ENCODE measurements around the gene TMEM254. TPM values are rescaled to one million over a fixed set of nuclear protein-coding genes. Genes with fewer than 3 reads are reported as not detected.
"Not testable (repeated sequence)": the region's sequence is repeated elsewhere in the genome, so short reads cannot be mapped to it uniquely, and the experiment has no call there.

Gene TMEM254
- total RNA-seq, 1 experiment from 2014 or later: 36.9 TPM

- no peak overlapping the region for H3K4me2 ChIP-seq (ENCODE audit: low read depth, low read length, poor library complexity, severe bottlenecking)
- H3K9ac ChIP-seq (ENCODE audit: low read length): no peak overlapping the region
- no peaks in the 10 kb centered on the region for H3K36me3 ChIP-seq (ENCODE audit: insufficient read depth, low read length)
- H4K20me1 ChIP-seq (ENCODE audit: insufficient read depth, low read depth, low read length): no peaks in the 10 kb centered on the region
- no peaks in the 10 kb centered on the region for H3K79me2 ChIP-seq (ENCODE audit: low read length)
- no peak overlapping the region for H3K4me3 ChIP-seq (ENCODE audit: low read length)
- no peaks in the 10 kb centered on the region for H3K27me3 ChIP-seq (ENCODE audit: low read length)
- no peaks in the 10 kb centered on the region for H3K4me1 ChIP-seq (ENCODE audit: low read length)
- no peaks in the 10 kb centered on the region for H3K9me2 ChIP-seq (replicated peaks; ENCODE audit: insufficient read depth, low read length)
- H3K9me3 ChIP-seq (ENCODE audit: low read length): peaks cover 5% of the 10 kb centered on the region
- no peak for DNase-seq
- H2AFZ ChIP-seq (ENCODE audit: low read length): no peak overlapping the region
- H3K27ac ChIP-seq (ENCODE audit: low read length): no peak overlapping the region
These were observed 11.7 kb upstream of the TMEM254 start for GRCh38 chr10:80066809-80067208.

- not testable (repeated sequence) for H3K4me3 ChIP-seq (ENCODE audit: low read length); H3K36me3 ChIP-seq (ENCODE audit: insufficient read depth, low read length); H3K9ac ChIP-seq (ENCODE audit: low read length); H4K20me1 ChIP-seq (ENCODE audit: insufficient read depth, low read depth, low read length); H3K9me2 ChIP-seq (replicated peaks; ENCODE audit: insufficient read depth, low read length); H3K27ac ChIP-seq (ENCODE audit: low read length); H3K4me1 ChIP-seq (ENCODE audit: low read length); H3K79me2 ChIP-seq (ENCODE audit: low read length); DNase-seq; H3K27me3 ChIP-seq (ENCODE audit: low read length); H3K4me2 ChIP-seq (ENCODE audit: low read depth, low read length, poor library complexity, severe bottlenecking); H3K9me3 ChIP-seq (ENCODE audit: low read length); H2AFZ ChIP-seq (ENCODE audit: low read length)
These were observed 10.6 kb upstream of the TMEM254 start for GRCh38 chr10:80067821-80068220.

- Histone ChIP-seq H3K79me2 (ENCODE audit: low read length) (no peaks in the 10 kb centered on the region), H4K20me1 (ENCODE audit: insufficient read depth, low read depth, low read length) (no peaks in the 10 kb centered on the region), H3K36me3 (ENCODE audit: insufficient read depth, low read length) (no peaks in the 10 kb centered on the region), H3K9me2 (replicated peaks; ENCODE audit: insufficient read depth, low read length) (no peaks in the 10 kb centered on the region), H3K4me3 (ENCODE audit: low read length) (no peak overlapping the region), H3K27ac (ENCODE audit: low read length) (no peak overlapping the region), H3K9ac (ENCODE audit: low read length) (no peak overlapping the region), H3K4me2 (ENCODE audit: low read depth, low read length, poor library complexity, severe bottlenecking) (no peak overlapping the region), H3K4me1 (ENCODE audit: low read length) (no peaks in the 10 kb centered on the region), H2AFZ (ENCODE audit: low read length) (no peak overlapping the region), H3K9me3 (ENCODE audit: low read length) (peaks cover 5% of the 10 kb centered on the region), H3K27me3 (ENCODE audit: low read length) (no peaks in the 10 kb centered on the region)
- no peak for DNase-seq
These were observed 10.2 kb upstream of the TMEM254 start for GRCh38 chr10:80068270-80068669.

GRCh38 chr10:80070057-80070456 lies 8.4 kb upstream of the TMEM254 start:
- Histone ChIP-seq H3K4me1 (ENCODE audit: low read length) (no peaks in the 10 kb centered on the region), H3K4me2 (ENCODE audit: low read depth, low read length, poor library complexity, severe bottlenecking) (no peak overlapping the region)

GRCh38 chr10:80072584-80072983 lies 5.9 kb upstream of the TMEM254 start:
- no peak overlapping the region for H3K9ac ChIP-seq (ENCODE audit: low read length)
- H3K4me1 ChIP-seq (ENCODE audit: low read length): no peaks in the 10 kb centered on the region
- no peaks in the 10 kb centered on the region for H3K27me3 ChIP-seq (ENCODE audit: low read length)
- no peak for DNase-seq
- H3K4me2 ChIP-seq (ENCODE audit: low read depth, low read length, poor library complexity, severe bottlenecking): no peak overlapping the region
- H3K4me3 ChIP-seq (ENCODE audit: low read length): no peak overlapping the region
- no peak overlapping the region for H2AFZ ChIP-seq (ENCODE audit: low read length)
- H3K9me2 ChIP-seq (replicated peaks; ENCODE audit: insufficient read depth, low read length): no peaks in the 10 kb centered on the region
- H3K79me2 ChIP-seq (ENCODE audit: low read length): no peaks in the 10 kb centered on the region
- no peaks in the 10 kb centered on the region for H3K36me3 ChIP-seq (ENCODE audit: insufficient read depth, low read length)
- H4K20me1 ChIP-seq (ENCODE audit: insufficient read depth, low read depth, low read length): no peaks in the 10 kb centered on the region
- peaks cover 5% of the 10 kb centered on the region for H3K9me3 ChIP-seq (ENCODE audit: low read length)
- no peak overlapping the region for H3K27ac ChIP-seq (ENCODE audit: low read length)

More at GRCh38 chr10:80070057-80070456, 8.4 kb upstream of the TMEM254 start:
- Histone ChIP-seq H3K27me3 (ENCODE audit: low read length) (no peaks in the 10 kb centered on the region), H3K4me3 (ENCODE audit: low read length) (no peak overlapping the region), H3K36me3 (ENCODE audit: insufficient read depth, low read length) (no peaks in the 10 kb centered on the region), H2AFZ (ENCODE audit: low read length) (no peak overlapping the region), H3K9me3 (ENCODE audit: low read length) (peaks cover 5% of the 10 kb centered on the region), H3K79me2 (ENCODE audit: low read length) (no peaks in the 10 kb centered on the region), H3K9me2 (replicated peaks; ENCODE audit: insufficient read depth, low read length) (no peaks in the 10 kb centered on the region), H4K20me1 (ENCODE audit: insufficient read depth, low read depth, low read length) (no peaks in the 10 kb centered on the region), H3K27ac (ENCODE audit: low read length) (no peak overlapping the region), H3K9ac (ENCODE audit: low read length) (no peak overlapping the region)
- DNase-seq: no peak

GRCh38 chr10:80075781-80076180 lies 2.7 kb upstream of the TMEM254 start:
- Histone ChIP-seq H3K36me3 (ENCODE audit: insufficient read depth, low read length) (no peaks in the 10 kb centered on the region), H3K4me1 (ENCODE audit: low read length) (peaks cover 15% of the 10 kb centered on the region), H2AFZ (ENCODE audit: low read length) (no peak overlapping the region), H3K27ac (ENCODE audit: low read length) (no peak overlapping the region), H3K79me2 (ENCODE audit: low read length) (peaks cover 13% of the 10 kb centered on the region), H3K27me3 (ENCODE audit: low read length) (no peaks in the 10 kb centered on the region), H4K20me1 (ENCODE audit: insufficient read depth, low read depth, low read length) (no peaks in the 10 kb centered on the region), H3K9ac (ENCODE audit: low read length) (no peak overlapping the region), H3K9me2 (replicated peaks; ENCODE audit: insufficient read depth, low read length) (no peaks in the 10 kb centered on the region), H3K4me2 (ENCODE audit: low read depth, low read length, poor library complexity, severe bottlenecking) (no peak overlapping the region), H3K4me3 (ENCODE audit: low read length) (no peak overlapping the region), H3K9me3 (ENCODE audit: low read length) (no peaks in the 10 kb centered on the region)
- DNase-seq: no peak

- H3K9me2 ChIP-seq (replicated peaks; ENCODE audit: insufficient read depth, low read length): no peaks in the 10 kb centered on the region
- peak overlapping the region; percentile 98 for H3K4me2 ChIP-seq (ENCODE audit: low read depth, low read length, poor library complexity, severe bottlenecking)
- peak overlapping the region; percentile 77; the same call in 1 of the 2 replicates for H3K27ac ChIP-seq (ENCODE audit: low read length)
- peak overlapping the region; percentile 95 for H2AFZ ChIP-seq (ENCODE audit: low read length)
- peaks cover 15% of the 10 kb centered on the region for H3K4me1 ChIP-seq (ENCODE audit: low read length)
- peak overlapping the region; percentile 98 for H3K4me3 ChIP-seq (ENCODE audit: low read length)
- H3K79me2 ChIP-seq (ENCODE audit: low read length): peaks cover 13% of the 10 kb centered on the region
- peak overlapping the region; percentile 96 for H3K9ac ChIP-seq (ENCODE audit: low read length)
- DNase-seq: no peak
- no peaks in the 10 kb centered on the region for H3K27me3 ChIP-seq (ENCODE audit: low read length)
- H3K36me3 ChIP-seq (ENCODE audit: insufficient read depth, low read length): no peaks in the 10 kb centered on the region
- H3K9me3 ChIP-seq (ENCODE audit: low read length): no peaks in the 10 kb centered on the region
- H4K20me1 ChIP-seq (ENCODE audit: insufficient read depth, low read depth, low read length): no peaks in the 10 kb centered on the region
These were observed 507 bp upstream of the TMEM254 start for GRCh38 chr10:80077869-80078447.

- no peaks in the 10 kb centered on the region for H3K9me2 ChIP-seq (replicated peaks; ENCODE audit: insufficient read depth, low read length)
- no peak for DNase-seq
- peak overlapping the region; percentile 98 for H3K4me3 ChIP-seq (ENCODE audit: low read length)
- peaks cover 13% of the 10 kb centered on the region for H3K79me2 ChIP-seq (ENCODE audit: low read length)
- H4K20me1 ChIP-seq (ENCODE audit: insufficient read depth, low read depth, low read length): no peaks in the 10 kb centered on the region
- H3K4me2 ChIP-seq (ENCODE audit: low read depth, low read length, poor library complexity, severe bottlenecking): peak overlapping the region; percentile 98
- H3K27ac ChIP-seq (ENCODE audit: low read length): no peak overlapping the region
- peaks cover 15% of the 10 kb centered on the region for H3K4me1 ChIP-seq (ENCODE audit: low read length)
- H3K9me3 ChIP-seq (ENCODE audit: low read length): no peaks in the 10 kb centered on the region
- H2AFZ ChIP-seq (ENCODE audit: low read length): peak overlapping the region; percentile 97
- no peaks in the 10 kb centered on the region for H3K27me3 ChIP-seq (ENCODE audit: low read length)
- peak overlapping the region; percentile 96 for H3K9ac ChIP-seq (ENCODE audit: low read length)
- no peaks in the 10 kb centered on the region for H3K36me3 ChIP-seq (ENCODE audit: insufficient read depth, low read length)
These were observed 851 bp downstream of the TMEM254 start for GRCh38 chr10:80079312-80079719.

All from Karpas-422 (cell line).